Mesenchymal stem cell (in vitro differentiated cells and primary cell): ENCODE measurements around the gene RNGTT.
"Not testable (repeated sequence)": the region's sequence is repeated elsewhere in the genome, so short reads cannot be mapped to it uniquely, and the experiment has no call there.

Experiments used
- DNase-seq: peaks from one replicate; pipeline ENCODE4 v3.0.0-alpha.2; 2013
- H2AFZ ChIP-seq: one replicate; pipeline ENCODE4 v1.6.1; 2013; ENCODE audit warnings: low read depth, mild to moderate bottlenecking, control low read depth, inconsistent platforms, low read length, moderate library complexity
- H2AK5ac ChIP-seq: 2 replicates; pipeline ENCODE4 v1.6.1; 2013; ENCODE audit warnings: low read length, moderate library complexity, mild to moderate bottlenecking, inconsistent platforms; ENCODE audit not compliant: severe bottlenecking
- H2BK120ac ChIP-seq: one replicate; pipeline ENCODE4 v1.6.1; 2013; ENCODE audit warnings: low read depth, mild to moderate bottlenecking, inconsistent platforms, low read length, moderate library complexity
- H2BK12ac ChIP-seq, 2 experiments: one replicate each; pipeline ENCODE4 v1.6.1; 2013; ENCODE audit warnings: inconsistent platforms in 2 of 2, low read length in 2 of 2, mild to moderate bottlenecking in 2 of 2, moderate library complexity in 2 of 2, control low read depth in 1 of 2
- H2BK15ac ChIP-seq: one replicate; pipeline ENCODE4 v1.6.1; 2013; ENCODE audit warnings: mild to moderate bottlenecking, low read depth, inconsistent platforms; ENCODE audit not compliant: poor library complexity, severe bottlenecking
- H2BK5ac ChIP-seq: 2 replicates; pipeline ENCODE4 v1.6.1; 2013; ENCODE audit warnings: low read depth, mild to moderate bottlenecking, low read length, control low read depth, inconsistent platforms; ENCODE audit not compliant: poor library complexity, severe bottlenecking
- H3K14ac ChIP-seq, 2 experiments: one replicate each; pipeline ENCODE4 v1.6.1; 2013; ENCODE audit warnings: inconsistent platforms in 2 of 2, low read length in 2 of 2, control low read depth in 1 of 2, mild to moderate bottlenecking in 1 of 2, moderate library complexity in 1 of 2
- H3K18ac ChIP-seq, 2 experiments: one replicate each; pipeline ENCODE4 v1.6.1; 2013; ENCODE audit warnings: inconsistent platforms in 2 of 2, low read length in 2 of 2, control low read depth in 1 of 2, low read depth in 1 of 2, mild to moderate bottlenecking in 1 of 2
- H3K23ac ChIP-seq, 2 experiments: one replicate each; pipeline ENCODE4 v1.6.1; 2013; ENCODE audit warnings: inconsistent platforms in 2 of 2, low read length in 2 of 2, mild to moderate bottlenecking in 2 of 2, moderate library complexity in 2 of 2, control low read depth in 1 of 2
- H3K27ac ChIP-seq: 2 replicates; pipeline ENCODE4 v1.5.1; 2013; ENCODE audit warnings: mild to moderate bottlenecking, moderate library complexity, low read length, control low read depth, inconsistent platforms; ENCODE audit not compliant: poor library complexity, severe bottlenecking
- H3K27me3 ChIP-seq, 2 experiments: 2 replicates each; pipeline versions ENCODE4 v1.6.1 to v1.7.0; 2013; ENCODE audit warnings: low read length in 2 of 2, mild to moderate bottlenecking in 2 of 2, moderate library complexity in 2 of 2, control low read depth in 1 of 2, inconsistent platforms in 1 of 2; ENCODE audit not compliant: control insufficient read depth in 1 of 2, insufficient read depth in 1 of 2
- H3K36me3 ChIP-seq, 2 experiments: 2 replicates each; pipeline versions ENCODE4 v1.6.1 to v1.7.0; 2013; ENCODE audit warnings: low read length in 2 of 2, control low read depth in 1 of 2, inconsistent platforms in 1 of 2, low read depth in 1 of 2, mild to moderate bottlenecking in 1 of 2; ENCODE audit not compliant: insufficient read depth in 2 of 2, control insufficient read depth in 1 of 2
- H3K4ac ChIP-seq, 2 experiments: one replicate each; pipeline ENCODE4 v1.6.1; 2013; ENCODE audit warnings: inconsistent platforms in 2 of 2, low read length in 2 of 2, mild to moderate bottlenecking in 2 of 2, moderate library complexity in 2 of 2, control low read depth in 1 of 2, low read depth in 1 of 2
- H3K4me1 ChIP-seq: 2 replicates; pipeline ENCODE4 v1.6.1; 2013; ENCODE audit warnings: low read depth, low read length, control low read depth; ENCODE audit not compliant: control insufficient read depth, insufficient read depth
- H3K4me2 ChIP-seq: 2 replicates; pipeline ENCODE4 v1.6.1; 2013; ENCODE audit warnings: low read length, mild to moderate bottlenecking, inconsistent platforms; ENCODE audit not compliant: poor library complexity, severe bottlenecking
- H3K4me3 ChIP-seq, 2 experiments: 2 replicates each; pipeline versions ENCODE4 v1.5.1 to v1.7.0; 2013; ENCODE audit warnings: low read length in 2 of 2, mild to moderate bottlenecking in 2 of 2, control low read depth in 1 of 2, low read depth in 1 of 2; ENCODE audit not compliant: insufficient read depth in 1 of 2
- H3K79me1 ChIP-seq: replicated peaks from 2 replicates; pipeline ENCODE4 v1.6.1; 2013; ENCODE audit warnings: mild to moderate bottlenecking, control low read depth, low read length, inconsistent platforms; ENCODE audit not compliant: poor library complexity, severe bottlenecking
- H3K9ac ChIP-seq: 2 replicates; pipeline ENCODE4 v1.7.0; 2013; ENCODE audit warnings: mild to moderate bottlenecking, low read length, moderate library complexity
- H3K9me3 ChIP-seq: 2 replicates; pipeline ENCODE4 v1.7.0; 2013; ENCODE audit warnings: mild to moderate bottlenecking, low read length; ENCODE audit not compliant: control insufficient read depth
- H4K8ac ChIP-seq: one replicate; pipeline ENCODE4 v1.6.1; 2013; ENCODE audit warnings: inconsistent platforms, mild to moderate bottlenecking, low read length, moderate library complexity
- H4K91ac ChIP-seq: one replicate; pipeline ENCODE4 v1.6.1; 2013; ENCODE audit warnings: mild to moderate bottlenecking, low read length, inconsistent platforms
- WGBS: methylation state at CpG from one replicate; pipeline ENCODE4 v1.1.7; 2013; ENCODE audit warnings: mixed read lengths; 5-methylcytosine and 5-hydroxymethylcytosine counted together

RNGTT gene

GRCh38 chr6:88839280-88839679 is 124.1 kb downstream of the RNGTT start:
- Histone ChIP-seq H3K23ac (no peak overlapping the region), H3K14ac (no peak overlapping the region), H3K79me1 (peaks cover 12% of the 10 kb centered on the region), H2AK5ac (no peak overlapping the region), H2BK12ac (no peak overlapping the region), H2AFZ (no peak overlapping the region), H2BK15ac (no peak overlapping the region), H3K27ac (no peak overlapping the region), H3K27me3 (no peaks in the 10 kb centered on the region), H3K18ac (no peak overlapping the region), H4K91ac (no peak overlapping the region), H3K9me3 (peaks cover 20% of the 10 kb centered on the region), H2BK120ac (no peak overlapping the region), H4K8ac (no peak overlapping the region), H3K4me2 (no peak overlapping the region), H2BK5ac (no peak overlapping the region), H3K9ac (no peak overlapping the region), H3K4me1 (peaks cover 6% of the 10 kb centered on the region), H3K4ac (no peak overlapping the region), H3K36me3 (peaks cover 4 to 6% of the 10 kb centered on the region in 2 experiments), H3K4me3 (no peak overlapping the region)
- DNase-seq, result no peak
- 97% methylated on average over 4 of the region's 5 CpGs for WGBS

GRCh38 chr6:88835210-88835609 is 128.2 kb downstream of the RNGTT start:
- no peak overlapping the region for H3K23ac ChIP-seq
- no peak overlapping the region for H2BK15ac ChIP-seq
- H3K4me1 ChIP-seq, result peaks cover under 1% of the 10 kb centered on the region
- H3K36me3 ChIP-seq, result peaks cover 3 to 6% of the 10 kb centered on the region in 2 experiments
- no peaks in the 10 kb centered on the region for H3K27me3 ChIP-seq
- H4K91ac ChIP-seq, result no peak overlapping the region
- H4K8ac ChIP-seq, result no peak overlapping the region
- H3K9ac ChIP-seq, result no peak overlapping the region
- no peak for DNase-seq
- no peak overlapping the region for H3K4ac ChIP-seq
- no peak overlapping the region for H3K27ac ChIP-seq
- no peak overlapping the region for H3K18ac ChIP-seq
- no peak overlapping the region for H2AFZ ChIP-seq
- H3K4me2 ChIP-seq, result no peak overlapping the region
- no peak overlapping the region for H3K4me3 ChIP-seq
- H3K79me1 ChIP-seq, result peaks cover 11% of the 10 kb centered on the region
- no peak overlapping the region for H2BK120ac ChIP-seq
- H3K9me3 ChIP-seq, result peaks cover 31% of the 10 kb centered on the region
- H3K14ac ChIP-seq, result no peak overlapping the region
- no peak overlapping the region for H2BK5ac ChIP-seq
- no peak overlapping the region for H2BK12ac ChIP-seq
- no peak overlapping the region for H2AK5ac ChIP-seq

GRCh38 chr6:88833071-88833470 is 130.3 kb downstream of the RNGTT start:
- WGBS, result 100% methylated on average over 1 of the region's 1 CpG
- not testable (repeated sequence) for H3K18ac ChIP-seq

DNA sequence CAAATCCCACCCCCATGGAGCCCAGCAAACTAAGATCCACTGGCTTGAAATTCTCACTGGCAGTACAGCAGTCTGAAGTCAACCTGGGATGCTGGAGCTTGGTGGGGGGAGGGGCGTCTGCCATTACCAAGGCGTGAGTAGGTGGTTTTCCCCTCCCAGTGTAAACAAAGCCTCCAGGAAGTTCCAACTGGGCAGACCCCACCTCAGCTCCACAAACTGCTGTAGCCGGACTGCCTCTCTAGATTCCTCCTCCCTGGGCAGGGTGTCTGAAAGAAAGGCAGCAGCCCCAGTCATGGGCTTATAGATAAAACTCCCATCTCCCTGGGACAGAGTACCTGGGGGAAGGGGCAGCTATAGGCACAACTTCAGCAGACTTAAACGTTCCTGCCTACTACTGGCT is 135.8 kb downstream of the RNGTT start:
- H3K18ac ChIP-seq, H4K91ac ChIP-seq, H3K4me2 ChIP-seq, H2BK120ac ChIP-seq, H3K27me3 ChIP-seq, H3K4me1 ChIP-seq, H4K8ac ChIP-seq, H3K27ac ChIP-seq, H3K4ac ChIP-seq, H3K4me3 ChIP-seq, H3K9ac ChIP-seq, H2AK5ac ChIP-seq, H2BK5ac ChIP-seq, H3K14ac ChIP-seq, H3K23ac ChIP-seq, H2BK12ac ChIP-seq, H2BK15ac ChIP-seq, H3K9me3 ChIP-seq, H3K36me3 ChIP-seq, H2AFZ ChIP-seq, DNase-seq: not testable (repeated sequence)
- peaks cover 15% of the 10 kb centered on the region for H3K79me1 ChIP-seq
- WGBS, result 69% methylated on average over 3 of the region's 4 CpGs

More at GRCh38 chr6:88833071-88833470, 130.3 kb downstream of the RNGTT start:
- not testable (repeated sequence) for H3K4me1 ChIP-seq, H2BK12ac ChIP-seq, H3K14ac ChIP-seq, H3K23ac ChIP-seq, H2BK5ac ChIP-seq, H2AFZ ChIP-seq, H4K8ac ChIP-seq, H3K36me3 ChIP-seq, H3K79me1 ChIP-seq, H3K27ac ChIP-seq, DNase-seq, H2BK120ac ChIP-seq, H2AK5ac ChIP-seq, H4K91ac ChIP-seq, H3K4ac ChIP-seq, H2BK15ac ChIP-seq, H3K4me2 ChIP-seq, H3K9ac ChIP-seq, H3K4me3 ChIP-seq, H3K27me3 ChIP-seq
- peaks cover 31% of the 10 kb centered on the region for H3K9me3 ChIP-seq
